ENCODE measurements around the gene FOXF1.

DNA sequence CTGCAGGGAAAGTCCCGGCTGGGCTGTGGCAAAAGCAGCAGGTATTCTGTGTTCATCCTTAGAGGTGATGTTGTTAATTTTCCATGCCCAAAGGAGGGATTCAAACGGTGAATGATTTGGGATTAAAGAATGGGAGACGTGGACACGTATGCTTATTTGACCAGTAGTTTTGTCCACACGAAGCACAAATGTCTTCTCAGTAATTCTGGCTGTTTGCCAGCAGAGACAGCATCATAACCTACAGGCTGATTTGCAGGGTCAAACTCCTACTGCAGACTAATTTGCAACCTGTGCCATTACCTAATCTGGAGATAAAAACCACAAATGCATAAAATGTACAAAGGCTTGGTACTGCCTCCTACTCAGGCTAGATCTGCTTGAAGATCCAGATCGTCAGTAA, 30.6 kb downstream of the FOXF1 start:
- TF ChIP-seq, protein P1, sequence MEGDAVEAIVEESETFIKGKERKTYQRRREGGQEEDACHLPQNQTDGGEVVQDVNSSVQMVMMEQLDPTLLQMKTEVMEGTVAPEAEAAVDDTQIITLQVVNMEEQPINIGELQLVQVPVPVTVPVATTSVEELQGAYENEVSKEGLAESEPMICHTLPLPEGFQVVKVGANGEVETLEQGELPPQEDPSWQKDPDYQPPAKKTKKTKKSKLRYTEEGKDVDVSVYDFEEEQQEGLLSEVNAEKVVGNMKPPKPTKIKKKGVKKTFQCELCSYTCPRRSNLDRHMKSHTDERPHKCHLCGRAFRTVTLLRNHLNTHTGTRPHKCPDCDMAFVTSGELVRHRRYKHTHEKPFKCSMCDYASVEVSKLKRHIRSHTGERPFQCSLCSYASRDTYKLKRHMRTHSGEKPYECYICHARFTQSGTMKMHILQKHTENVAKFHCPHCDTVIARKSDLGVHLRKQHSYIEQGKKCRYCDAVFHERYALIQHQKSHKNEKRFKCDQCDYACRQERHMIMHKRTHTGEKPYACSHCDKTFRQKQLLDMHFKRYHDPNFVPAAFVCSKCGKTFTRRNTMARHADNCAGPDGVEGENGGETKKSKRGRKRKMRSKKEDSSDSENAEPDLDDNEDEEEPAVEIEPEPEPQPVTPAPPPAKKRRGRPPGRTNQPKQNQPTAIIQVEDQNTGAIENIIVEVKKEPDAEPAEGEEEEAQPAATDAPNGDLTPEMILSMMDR (IDR thresholded peaks at IDR 0.05; ENCODE audit: borderline replicate concordance, extremely low read depth, low read length, poor library complexity, severe bottlenecking), result no peak
- TF ChIP-seq EZH2 (IDR thresholded peaks at IDR 0.05; ENCODE audit: borderline replicate concordance, low read depth, low read length, severe bottlenecking), result no peak
